OCI-LY3 (cell line): Measurements from ENCODE around the gene MTCL3.

Experiments used
- CTCF ChIP-seq: fragments of 200-600, 300-600 bp; sonication (generic); IDR thresholded peaks from 2 replicates; pipeline ENCODE4 v1.5.1; 2014; ENCODE audit warnings: antibody characterized with exemption, low read length, low read depth
- EZH2phosphoT487 ChIP-seq: fragments of 200-600 bp; shearing (Covaris generic); IDR thresholded peaks from 2 replicates; pipeline ENCODE4 v1.6.1; 2018; ENCODE audit warnings: antibody characterized with exemption, mixed run types, low read depth

GRCh38 chr6:127475823-127476176 is 43.3 kb downstream of the MTCL3 start:
- no peak for TF ChIP-seq CTCF
- no peak for TF ChIP-seq EZH2phosphoT487
